GM19025 (cell line): ENCODE measurements around the gene TMEM92.
"Not testable (repeated sequence)": the region's sequence is repeated elsewhere in the genome, so short reads cannot be mapped to it uniquely, and the experiment has no call there.

ENCODE experiments used
- ATAC-seq: cut with Tn5 transposase; IDR thresholded peaks from one replicate; pipeline ENCODE4 v1.9.1; 2021; ENCODE audit warnings: mild to moderate bottlenecking, low read depth, moderate library complexity; ENCODE audit not compliant: unreplicated experiment

The TMEM92 gene

DNA sequence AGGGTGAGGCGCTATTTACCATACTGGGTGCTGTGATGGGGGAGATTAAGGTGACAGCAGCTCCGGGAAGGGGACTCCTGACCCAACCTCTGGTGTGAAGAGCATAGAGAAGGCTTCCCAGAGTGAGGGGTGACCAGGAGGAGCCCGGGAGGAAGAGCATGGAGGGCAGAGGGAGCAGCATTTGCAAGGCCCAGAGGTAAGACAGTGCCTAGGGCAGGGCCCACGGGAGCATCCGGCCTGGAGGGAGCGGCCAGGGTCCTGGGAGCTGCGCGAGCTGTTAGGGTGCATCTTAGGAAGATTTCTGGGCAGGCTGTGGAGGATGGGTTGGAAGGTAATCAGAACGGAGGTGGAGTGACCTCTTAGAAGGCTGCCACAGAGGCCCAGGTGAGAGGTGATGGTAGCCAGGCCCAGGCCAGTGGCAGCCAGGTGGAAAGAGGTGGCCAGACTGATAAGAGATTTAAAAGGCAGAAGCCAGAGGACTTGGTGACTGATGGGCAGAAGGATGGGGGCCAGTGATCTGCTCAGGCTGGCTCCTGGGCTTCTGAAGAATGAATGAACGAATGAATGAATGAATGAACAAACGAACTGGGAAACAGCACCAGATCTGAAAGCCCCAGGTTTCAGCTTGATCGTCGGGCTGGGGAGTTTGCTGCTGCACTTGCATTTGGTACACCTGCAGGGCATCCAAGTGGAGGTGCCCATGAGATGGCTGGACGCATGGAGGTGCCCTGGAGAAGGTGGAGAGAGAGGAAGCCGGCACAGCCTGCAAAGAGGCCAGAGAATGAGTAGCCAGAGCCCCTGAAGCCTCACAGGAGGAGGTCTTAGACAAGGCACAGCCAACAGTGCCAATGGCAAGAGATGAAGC lies 13.0 kb upstream of the TMEM92 start:
- no peak for ATAC-seq

DNA sequence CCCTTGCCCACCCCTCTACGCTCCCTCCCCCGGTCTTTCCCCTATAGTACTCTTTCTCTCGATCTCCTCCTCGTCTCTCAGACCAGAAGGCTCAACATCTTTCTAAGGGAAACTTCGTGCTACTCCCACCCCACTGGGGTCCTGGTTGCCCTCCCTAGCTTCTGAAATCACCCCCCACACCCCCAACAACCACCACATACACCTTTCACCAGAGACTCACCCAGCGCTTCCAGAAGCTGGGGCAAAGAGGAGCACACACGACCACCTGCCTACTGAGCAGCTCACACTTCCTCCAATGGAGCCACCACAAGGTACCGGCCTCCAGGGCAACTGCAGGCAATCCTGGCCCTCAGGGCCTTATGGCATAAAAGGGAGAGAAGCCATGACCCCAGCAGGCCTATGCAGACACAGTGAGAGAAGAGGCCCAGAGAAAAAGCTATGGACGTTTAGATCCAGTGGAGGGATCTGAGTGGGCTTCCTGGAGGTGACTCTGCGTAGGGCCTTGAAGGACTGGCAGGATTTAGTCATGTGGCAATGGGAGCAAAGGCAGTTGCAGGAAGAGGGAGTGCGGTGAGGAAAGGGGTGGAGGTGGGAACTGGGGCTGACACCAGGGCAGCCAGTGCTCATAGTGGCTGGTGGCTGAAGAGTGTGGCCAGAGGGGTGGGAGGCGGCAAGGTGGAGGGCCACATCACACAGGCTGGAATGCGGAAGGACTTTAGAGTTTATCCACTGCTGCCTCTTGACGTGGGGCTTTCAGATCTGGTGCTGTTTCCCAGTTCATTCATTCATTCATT lies 12.1 kb upstream of the TMEM92 start:
- no peak for ATAC-seq

DNA sequence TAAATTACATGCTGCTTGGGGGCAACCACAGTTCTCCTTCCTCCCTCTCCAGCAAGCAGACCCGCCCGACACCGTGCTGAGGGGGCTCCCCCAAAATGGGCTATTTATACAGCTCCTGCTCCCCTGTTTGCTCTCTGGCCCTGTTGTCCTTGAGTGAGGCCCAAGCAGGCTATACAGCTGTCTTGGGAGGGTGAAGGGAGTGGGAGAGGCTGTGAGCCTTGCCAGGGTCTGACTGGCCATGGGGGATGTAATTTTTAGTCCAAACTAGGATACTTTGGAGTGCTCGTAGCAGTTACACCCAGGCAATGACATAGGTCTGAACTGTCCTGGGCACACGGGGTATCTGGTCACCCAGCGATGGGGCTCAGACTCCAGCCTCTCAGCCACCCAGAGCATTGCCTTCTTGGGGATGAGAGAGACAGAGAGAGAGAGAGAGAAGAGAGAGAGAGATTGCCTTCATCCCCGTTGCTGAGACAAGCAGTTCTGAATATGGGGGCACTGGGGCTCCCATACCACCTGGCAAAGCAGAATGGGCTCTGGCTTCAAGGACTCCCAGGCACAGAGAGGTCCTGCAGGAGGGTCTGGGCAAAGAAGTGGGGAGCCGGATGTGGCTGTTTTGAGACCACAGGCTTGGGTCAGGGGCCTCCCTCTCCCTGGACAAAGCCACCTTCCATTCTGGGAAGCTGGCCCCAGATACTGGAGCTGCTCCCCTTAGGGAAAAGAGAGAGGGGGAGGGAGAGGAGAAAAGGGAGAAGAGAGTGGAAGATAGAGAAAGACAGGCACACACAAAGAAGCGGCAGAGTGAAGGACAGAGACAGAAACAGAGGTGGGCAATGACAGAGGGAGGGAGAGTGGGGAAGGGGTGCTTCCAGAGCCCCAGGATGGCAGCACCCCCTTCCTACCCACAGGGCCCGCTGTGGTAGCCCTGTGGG lies 10.7 kb upstream of the TMEM92 start:
- ATAC-seq: no peak

DNA sequence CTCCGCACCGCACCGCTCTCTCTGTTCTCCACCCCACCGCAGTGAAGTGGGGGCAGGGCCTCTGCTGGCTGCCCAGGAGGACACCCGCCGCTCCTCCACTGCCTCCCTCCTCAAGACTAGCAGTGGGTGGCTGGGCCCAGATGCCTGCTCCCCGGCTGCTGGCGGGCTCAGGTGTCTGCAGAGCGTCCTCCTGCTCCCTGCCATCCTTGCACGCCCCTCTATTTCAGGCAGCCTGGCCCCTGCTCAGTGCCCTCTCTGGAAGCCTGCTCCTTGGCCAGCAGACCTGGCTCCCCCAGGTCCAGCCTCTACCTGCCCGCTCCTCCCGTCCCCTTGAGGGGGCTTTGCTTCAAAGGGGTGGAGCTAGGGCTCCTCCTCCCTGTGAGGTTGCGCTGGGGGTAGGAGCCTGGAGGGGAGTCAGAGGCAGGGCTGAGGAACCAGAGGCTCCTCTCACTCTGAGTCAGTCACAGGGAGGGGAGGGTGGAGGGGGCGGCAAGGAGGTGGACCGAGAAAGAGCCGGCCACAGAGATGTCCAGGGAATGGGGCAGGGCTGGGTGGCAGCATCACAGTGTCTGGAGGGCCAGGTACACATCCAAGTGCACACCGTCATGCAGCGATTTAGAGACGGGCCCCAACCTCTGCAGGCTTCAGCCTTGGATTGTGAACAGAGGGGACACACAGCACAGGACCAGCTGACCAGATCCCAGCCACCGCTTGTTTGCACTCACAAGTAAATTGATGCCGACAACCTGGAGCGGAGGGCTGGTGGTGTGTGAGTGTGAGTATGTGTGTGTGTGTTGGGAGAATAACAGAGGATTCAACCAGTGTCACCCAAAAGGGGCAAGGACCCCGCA lies 9.8 kb upstream of the TMEM92 start:
- ATAC-seq: no peak

DNA sequence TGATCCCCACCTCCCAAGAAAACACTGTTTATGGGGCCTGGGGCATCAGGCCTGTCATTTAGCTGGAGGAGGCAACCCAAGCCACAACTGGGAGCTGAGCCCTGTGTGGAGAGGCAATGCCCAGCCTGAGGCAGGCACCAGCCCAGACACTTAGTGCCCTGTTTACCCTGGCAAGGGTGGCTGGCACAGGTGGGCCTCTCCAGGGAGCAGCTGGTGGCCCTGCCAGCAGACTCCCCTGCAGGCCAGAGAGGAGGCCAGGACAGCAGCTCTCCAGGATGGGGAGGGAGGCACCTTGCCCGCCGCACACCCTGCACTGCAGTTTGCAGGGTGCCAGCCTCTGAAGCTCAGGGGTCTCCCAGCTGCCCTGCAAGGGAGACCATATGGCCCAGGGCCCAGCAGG lies 9.1 kb upstream of the TMEM92 start:
- ATAC-seq: no peak

DNA sequence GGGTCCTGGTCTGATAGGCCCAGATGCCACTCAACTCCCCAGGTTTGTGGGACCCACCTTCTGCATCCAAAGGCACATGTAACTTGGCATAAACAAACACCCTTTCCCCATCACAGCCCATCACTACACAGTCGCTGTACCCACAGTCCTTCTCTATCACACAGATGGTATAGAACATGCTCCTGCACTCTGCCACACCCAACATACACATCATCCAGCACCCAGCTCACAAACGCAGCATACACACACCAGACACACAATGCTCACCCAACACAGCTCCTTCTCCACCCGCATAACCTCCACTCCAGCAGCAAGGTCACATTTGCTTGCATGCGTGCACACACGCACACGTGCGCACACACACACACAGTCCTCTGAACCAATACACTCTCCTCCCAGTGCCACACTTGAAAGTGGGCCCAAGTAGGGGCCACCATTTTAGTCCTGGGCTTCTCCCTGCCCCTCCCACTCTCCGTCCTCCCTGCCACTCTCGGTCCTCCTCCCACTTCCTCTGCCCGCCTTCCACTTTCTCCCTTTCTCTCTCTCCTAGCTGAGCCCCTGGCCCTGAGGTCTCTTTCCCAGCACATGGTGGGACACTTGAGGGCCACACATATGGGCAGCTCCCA lies 8.5 kb upstream of the TMEM92 start:
- ATAC-seq: no peak

DNA sequence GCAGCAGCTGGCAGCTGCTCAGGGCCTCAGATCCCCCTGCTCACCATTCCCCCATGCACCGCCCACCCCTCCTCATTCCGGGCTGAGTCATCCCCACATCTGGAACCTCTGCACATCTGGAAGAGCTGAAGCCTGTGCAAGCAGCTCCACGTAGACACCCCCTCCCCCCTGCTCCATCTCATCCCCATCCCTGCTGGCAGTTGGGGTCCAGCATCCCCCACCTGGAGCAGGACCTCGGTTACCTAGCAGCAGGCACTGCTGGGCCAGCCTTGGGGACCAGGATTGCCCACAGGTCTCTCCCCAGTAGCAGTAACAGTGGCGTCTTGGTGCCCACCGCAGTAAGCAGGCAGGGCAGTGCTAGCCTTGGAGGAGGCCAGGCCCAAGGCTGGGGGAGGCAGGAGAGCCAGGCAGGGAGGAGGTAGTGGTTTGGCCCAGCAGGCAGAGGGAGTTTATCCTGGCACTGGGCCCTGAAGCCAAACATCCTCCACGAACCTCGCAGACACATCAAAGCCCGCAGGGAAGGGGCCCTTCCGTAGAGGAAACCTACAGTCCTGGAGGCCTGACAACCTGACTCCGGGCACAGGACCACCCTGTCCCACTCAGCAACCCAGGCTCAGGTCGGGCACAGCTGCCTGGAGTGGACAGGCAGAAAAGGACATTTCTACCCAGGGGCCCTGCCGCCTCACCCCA lies 7.7 kb upstream of the TMEM92 start:
- ATAC-seq: no peak

DNA sequence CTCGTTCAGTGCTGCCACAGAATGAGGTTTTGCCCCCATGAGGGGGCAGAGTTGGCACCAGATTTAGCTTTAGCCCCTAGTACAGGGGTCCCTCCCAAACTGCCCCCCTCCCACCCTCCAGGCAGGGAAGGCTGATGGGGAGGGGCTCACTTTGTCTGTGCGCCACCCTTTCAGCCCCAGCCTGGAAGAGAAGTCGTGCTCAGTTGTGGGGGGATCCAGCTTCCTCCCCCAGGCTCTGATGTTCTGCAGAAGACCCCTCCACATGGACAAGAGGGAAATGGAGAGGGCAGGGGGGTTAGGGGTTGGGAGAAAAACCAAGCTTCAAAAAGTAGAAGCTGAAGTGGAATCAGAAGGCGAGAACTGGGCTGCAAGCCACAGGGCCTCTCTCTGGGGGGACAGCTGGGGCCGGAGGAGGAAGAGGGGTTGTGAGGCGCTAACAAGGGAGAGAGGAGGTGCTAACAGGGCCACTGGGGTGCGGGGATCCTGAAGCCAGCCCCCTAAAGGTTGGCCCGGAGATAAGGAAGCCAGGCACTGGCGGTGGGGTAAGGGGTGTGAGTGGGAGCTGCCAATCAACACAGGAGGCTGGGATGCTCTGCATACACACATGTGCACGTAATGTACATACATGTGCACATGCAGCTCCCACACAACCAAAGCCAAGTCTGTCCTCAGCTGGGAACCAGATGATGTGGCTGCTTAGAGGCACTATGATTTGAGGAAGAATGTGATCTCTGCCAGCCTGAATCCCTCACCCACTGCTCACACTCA lies 7.0 kb upstream of the TMEM92 start:
- ATAC-seq: no peak

DNA sequence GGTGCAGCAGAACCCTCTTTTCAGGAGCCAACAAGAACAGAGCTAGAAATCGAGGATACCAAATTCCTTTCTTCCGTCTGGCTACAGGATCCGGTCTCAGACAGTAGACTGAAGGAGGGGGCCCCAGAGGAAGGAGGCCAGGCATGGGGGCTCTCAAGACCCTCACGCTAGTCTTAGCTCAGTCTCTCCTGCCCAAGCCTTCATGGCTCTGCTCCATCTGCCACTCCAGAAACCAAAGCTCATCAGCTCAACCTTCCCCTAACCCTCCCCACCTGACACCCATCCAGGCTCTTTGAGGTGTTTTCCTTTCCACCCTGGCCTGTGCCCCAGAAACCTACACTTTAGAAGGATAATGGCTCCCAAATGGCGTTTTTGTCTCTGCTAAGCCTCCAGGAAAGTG lies 6.2 kb upstream of the TMEM92 start:
- no peak for ATAC-seq

DNA sequence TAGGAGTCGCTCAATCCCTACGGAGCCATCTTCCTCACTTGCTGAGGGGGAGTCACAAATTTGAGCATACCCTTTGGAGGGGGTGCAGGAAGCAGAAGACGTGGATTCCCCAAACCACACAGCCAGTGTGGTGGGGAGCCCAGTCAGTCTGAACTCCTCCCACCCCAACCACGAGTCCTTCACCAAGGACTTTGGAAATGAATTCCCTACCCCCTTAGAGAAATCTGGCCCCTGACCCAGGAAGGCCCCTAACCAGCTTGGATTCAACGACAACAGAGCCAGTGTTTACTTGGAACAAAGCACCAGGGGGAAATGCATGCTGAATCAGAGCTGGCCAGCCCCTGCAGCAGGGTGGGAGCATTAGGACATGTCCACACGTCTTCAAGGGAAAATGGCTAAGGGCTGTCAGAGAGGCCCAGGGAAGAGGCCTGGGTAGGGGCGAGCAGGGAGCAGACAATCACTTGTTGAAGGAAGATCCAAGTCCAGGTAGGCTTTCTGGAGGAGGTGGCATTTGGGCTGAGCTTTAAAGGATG lies 5.5 kb upstream of the TMEM92 start:
- no peak for ATAC-seq

DNA sequence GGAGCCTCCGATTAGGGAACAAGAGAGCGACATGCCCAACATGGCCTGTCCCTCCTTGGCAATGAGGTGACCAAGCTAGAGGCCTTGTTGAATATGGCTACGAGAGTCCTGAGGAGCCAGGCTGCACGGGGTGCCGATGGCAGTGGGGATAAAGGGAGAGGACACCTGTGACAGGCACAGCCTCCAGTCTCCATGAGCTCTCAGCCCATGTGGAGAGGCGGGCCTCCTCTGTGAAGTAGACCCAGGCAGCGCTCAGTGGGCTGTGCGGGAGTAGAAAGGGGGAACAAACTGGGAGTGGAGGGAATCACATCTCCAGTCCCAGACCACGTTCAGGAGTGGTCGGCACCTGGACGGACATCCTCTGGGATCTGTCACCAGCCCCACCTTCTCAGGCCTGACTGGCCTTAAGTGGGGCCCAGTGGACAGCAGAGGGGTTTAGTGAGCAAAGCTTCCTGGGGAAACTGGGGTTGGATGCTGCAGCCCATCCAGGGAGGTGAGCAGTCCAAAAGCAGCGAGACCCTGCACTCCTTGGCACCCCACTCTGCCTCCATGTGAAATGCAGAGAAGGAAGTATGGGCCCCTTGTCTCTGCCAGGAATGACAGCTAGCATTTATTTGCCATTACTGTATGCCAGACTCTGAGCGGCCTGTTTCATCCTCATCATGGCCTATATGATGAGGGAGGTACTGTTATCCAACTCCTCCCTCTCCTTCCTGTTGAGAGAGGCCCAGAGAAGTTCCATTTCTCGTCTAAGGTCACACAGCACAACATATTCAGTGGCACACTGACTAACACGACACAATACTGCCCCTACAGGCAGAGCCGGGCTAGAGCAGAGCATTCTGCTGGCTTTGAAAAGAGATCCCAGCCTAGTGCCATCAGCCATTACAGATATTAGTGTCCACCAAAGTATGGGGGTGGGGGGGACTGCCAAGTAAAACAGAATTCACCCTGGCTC lies 4.5 kb upstream of the TMEM92 start:
- ATAC-seq: no peak

DNA sequence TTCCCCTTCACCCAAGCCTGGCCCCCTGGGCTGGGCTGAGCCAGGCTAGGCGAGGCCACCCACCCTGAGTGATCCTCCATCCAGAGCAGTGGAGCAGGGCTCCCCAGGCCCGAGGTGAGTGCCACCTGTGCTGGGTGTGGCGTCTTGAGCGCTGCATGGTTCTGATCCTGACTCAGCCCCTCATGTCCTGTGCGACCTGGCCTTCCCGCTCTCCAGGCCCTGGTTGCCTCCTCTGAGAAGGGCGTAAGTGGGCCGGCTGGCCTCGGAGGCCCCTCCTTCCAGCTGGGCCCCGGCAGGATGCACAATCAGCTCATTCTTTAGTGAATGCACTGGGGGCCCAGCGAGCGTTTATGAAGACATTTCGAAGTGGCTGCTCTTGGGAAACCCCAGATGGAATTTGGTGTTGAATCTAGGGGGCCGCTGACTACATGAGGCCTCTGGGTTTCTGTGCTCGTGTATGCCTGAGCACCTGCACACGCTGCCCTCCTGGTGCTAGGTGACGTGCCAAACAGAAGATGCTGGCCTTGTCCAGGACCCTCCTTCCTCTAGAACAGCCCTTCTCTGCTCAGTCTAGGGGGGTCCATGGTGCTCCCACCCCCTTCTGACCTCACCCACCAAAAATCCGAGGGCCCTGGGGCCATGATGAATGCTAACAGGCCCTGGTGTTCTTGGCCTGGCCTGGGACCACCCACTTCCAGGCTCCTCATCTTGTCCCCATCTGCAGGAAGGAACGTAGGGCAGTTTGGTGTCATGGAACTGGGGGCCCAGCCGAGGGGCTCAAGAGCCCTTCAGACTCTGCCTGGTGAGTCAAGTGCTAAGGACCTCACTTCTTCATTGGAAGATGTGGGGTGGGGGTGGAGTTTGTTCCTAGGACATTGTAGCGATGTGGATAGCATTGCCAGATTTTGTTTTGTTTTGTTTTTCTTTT lies 3.6 kb upstream of the TMEM92 start:
- no peak for ATAC-seq

DNA sequence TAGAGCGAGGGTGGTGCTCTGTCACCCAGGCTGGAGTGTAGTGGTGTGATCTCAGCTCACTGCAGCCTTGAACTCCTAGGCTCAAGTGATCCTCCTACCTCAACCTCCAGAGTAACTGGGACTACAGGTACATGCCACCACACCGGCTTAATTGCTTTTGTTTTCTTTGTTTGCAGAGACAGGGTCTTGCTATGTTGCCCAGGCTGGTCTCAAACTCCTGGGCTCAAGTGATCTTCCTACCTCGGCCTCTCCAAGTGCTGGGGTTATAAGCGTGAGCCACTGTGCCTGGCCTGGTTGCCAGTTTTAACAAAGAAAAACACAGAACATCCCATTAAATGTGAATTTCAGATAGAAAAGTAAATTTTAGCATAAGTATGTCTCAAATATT lies 2.9 kb upstream of the TMEM92 start:
- not testable (repeated sequence) for ATAC-seq

DNA sequence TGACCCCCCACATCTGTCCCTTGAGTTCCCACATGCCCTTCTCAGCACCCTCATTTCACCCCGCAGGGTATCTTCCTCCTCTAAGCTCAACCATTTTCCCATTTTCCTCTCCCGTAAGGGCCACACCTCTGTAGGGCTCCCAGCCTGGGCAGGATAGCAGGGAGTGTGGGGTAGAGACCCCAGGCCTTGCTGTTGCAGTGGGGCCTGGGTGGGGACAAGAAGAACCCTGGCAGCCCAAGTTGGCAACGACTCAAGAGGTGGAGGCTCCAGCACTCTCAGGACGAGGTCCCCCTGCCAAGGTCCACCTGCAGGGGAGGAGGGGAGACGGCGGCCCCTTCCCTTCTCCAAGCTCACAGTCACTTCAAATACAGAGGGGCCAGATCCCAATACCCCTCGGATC lies 2.0 kb upstream of the TMEM92 start:
- no peak for ATAC-seq

DNA sequence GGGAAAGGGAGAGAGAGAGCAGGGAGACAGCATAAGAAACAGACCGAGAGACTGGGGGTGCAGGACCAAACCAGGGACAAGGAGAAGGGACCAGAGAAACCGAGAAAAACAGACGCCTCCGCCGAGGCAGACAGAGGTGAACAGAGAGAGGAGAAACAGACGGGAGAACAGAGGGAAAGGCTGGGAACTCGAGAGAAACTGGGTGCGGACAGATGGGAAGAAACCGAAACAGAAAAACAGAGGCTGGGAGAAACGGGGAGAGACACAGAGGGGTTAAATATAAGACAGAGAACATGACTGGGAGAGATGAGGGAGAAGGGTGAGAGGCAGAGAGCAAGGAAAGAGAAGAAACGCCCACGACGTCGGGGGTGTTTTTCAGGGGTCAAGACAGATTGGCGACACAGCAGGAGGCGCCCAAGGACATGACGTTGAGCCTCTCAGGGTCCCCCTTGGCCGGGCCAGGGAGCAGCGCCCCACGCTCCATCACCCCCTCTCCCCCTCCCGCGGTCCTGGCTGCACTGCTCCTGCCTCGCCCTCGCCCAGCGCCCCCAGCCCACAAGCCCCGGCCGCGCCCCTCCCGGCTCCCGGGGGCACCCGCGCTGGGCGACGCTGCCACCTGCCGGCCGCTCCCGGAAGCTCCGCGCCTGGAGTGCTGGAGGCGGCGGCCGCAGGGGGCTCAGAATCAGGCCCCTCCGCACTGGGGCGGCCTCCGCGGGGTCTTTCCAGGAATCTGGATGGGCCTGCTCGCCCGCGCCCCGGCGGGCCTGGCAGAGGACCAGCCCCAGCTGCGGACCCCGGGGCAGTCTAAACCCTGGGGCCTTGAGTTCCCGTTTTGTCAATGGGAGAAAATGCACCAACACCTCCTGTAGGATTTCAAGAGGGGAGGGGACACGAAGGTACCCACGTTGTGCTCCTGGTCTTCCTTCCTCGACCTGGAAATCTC lies 1.3 kb upstream of the TMEM92 start:
- no peak for ATAC-seq
